ENCODE data around the gene PCDH10.

The PCDH10 gene

GRCh38 chr4:133148690-133149363 lies at the start of gene PCDH10:
Gene PCDH10 (plus strand): TSS chr4:133149294. CDS start chr4:133150141, 847 bp downstream.
- peak; percentile 94 for DNase-seq (ENCODE audit: low read depth)

GRCh38 chr4:133102043-133102442 lies 47.1 kb upstream of the PCDH10 start:
- no peak for DNase-seq (ENCODE audit: low read depth)

- no peak for DNase-seq (ENCODE audit: low read depth)
Observed at GRCh38 chr4:133102612-133103409, 46.3 kb upstream of the PCDH10 start.

- DNase-seq (ENCODE audit: low read depth) = no peak
Observed at GRCh38 chr4:133112641-133113040, 36.5 kb upstream of the PCDH10 start.

- no peak for DNase-seq (ENCODE audit: low read depth)
Observed at GRCh38 chr4:133124746-133125145, 24.3 kb upstream of the PCDH10 start.

- DNase-seq (ENCODE audit: low read depth) = no peak
Observed at GRCh38 chr4:133127500-133127899, 21.6 kb upstream of the PCDH10 start.

- peak; percentile 31 for DNase-seq (ENCODE audit: low read depth)
Observed at GRCh38 chr4:133129237-133129636, 19.9 kb upstream of the PCDH10 start.

- peak; percentile 62 for DNase-seq (ENCODE audit: low read depth)
Observed at GRCh38 chr4:133130171-133130570, 18.9 kb upstream of the PCDH10 start.

GRCh38 chr4:133131829-133132460 lies 17.1 kb upstream of the PCDH10 start:
- DNase-seq (ENCODE audit: low read depth) = no peak

- no peak for DNase-seq (ENCODE audit: low read depth)
Observed at GRCh38 chr4:133136833-133137232, 12.3 kb upstream of the PCDH10 start.

- no peak for DNase-seq (ENCODE audit: low read depth)
Observed at GRCh38 chr4:133137571-133137970, 11.5 kb upstream of the PCDH10 start.

GRCh38 chr4:133143775-133144430 lies 5.2 kb upstream of the PCDH10 start:
- no peak for DNase-seq (ENCODE audit: low read depth)

- no peak for DNase-seq (ENCODE audit: low read depth)
Observed at GRCh38 chr4:133145241-133145640, 3.9 kb upstream of the PCDH10 start.

- DNase-seq (ENCODE audit: low read depth) = no peak
Observed at GRCh38 chr4:133145758-133146573, 3.1 kb upstream of the PCDH10 start.

GRCh38 chr4:133146574-133147241 lies 2.4 kb upstream of the PCDH10 start:
- DNase-seq (ENCODE audit: low read depth) = peak; percentile 58

GRCh38 chr4:133147286-133147821 lies 1.7 kb upstream of the PCDH10 start:
- DNase-seq (ENCODE audit: low read depth) = peak; percentile 9

GRCh38 chr4:133147921-133148689 lies 989 bp upstream of the PCDH10 start:
- DNase-seq (ENCODE audit: low read depth) = peak; percentile 62

GRCh38 chr4:133149364-133149695 lies 236 bp downstream of the PCDH10 start:
- DNase-seq (ENCODE audit: low read depth) = no peak

- peak; percentile 24 for DNase-seq (ENCODE audit: low read depth)
Observed at GRCh38 chr4:133149932-133150471, 908 bp downstream of the PCDH10 start.
